Measurements from ENCODE around the gene ERC1.
"Not testable (repeated sequence)": the region's sequence is repeated elsewhere in the genome, so short reads cannot be mapped to it uniquely, and the experiment has no call there.

The ERC1 gene

DNA sequence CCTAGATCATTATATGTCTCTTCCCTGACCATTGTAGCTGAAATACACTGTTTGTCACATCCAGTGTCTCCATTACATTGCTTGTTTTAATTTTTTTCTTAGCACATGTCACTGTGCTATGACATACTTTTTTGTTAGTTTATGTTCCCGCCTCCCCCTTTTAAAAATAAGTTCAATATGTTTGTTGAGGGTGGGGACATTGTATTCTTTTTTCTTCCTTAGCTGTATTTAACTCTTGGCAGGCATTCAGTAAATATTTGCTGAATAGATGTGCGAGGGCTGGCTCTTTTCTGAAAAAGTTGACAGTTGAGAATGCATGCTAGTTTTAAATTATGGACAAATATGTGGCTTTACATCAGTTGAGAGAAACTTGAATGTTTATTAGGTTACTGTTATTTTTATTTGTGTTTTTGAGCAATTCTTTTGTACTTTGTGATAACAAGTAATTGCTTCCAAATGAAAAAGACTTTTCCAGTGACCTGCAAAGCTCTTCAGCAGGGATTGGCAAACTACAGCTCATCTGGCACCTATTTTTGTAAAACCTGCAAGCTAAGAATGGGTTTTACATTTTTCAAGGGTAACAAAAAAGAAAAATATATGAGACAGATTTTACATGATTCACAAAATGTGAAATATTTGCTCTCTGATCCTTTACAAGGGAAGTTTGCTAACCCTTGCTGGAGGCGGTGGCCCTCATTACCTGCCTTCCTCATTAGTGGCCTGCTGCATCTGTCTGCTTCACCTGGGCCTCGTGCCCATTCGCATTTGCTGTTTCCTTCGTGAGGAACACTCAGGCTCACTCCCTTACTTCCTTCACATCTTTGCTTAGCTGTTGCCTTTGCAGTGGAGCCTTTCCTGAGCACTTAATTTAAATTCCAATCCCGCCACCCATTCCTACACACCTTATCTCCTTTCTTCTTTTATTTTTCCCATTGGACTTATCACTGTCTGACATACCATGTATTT, 229.4 kb downstream of the ERC1 start:
- Histone ChIP-seq H3K36me3 (ENCODE audit: control insufficient read depth, insufficient read depth, low read length) (no peaks in the 10 kb centered on the region), H3K9ac (ENCODE audit: low read length) (no peak overlapping the region), H3K4me3 (ENCODE audit: low read depth, low read length) (no peak overlapping the region), H3K27me3 (ENCODE audit: control insufficient read depth, insufficient read depth, low read length) (no peaks in the 10 kb centered on the region), H3K9me3 (ENCODE audit: control insufficient read depth, insufficient read depth, low read depth, low read length) (no peaks in the 10 kb centered on the region), H3K4me1 (ENCODE audit: control insufficient read depth, insufficient read depth, low read length) (0 out of 2 replicates have a peak, but pooled peaks cover 6% of the 10 kb centered on the region), H3K27ac (ENCODE audit: low read depth, low read length) (no peak overlapping the region)

DNA sequence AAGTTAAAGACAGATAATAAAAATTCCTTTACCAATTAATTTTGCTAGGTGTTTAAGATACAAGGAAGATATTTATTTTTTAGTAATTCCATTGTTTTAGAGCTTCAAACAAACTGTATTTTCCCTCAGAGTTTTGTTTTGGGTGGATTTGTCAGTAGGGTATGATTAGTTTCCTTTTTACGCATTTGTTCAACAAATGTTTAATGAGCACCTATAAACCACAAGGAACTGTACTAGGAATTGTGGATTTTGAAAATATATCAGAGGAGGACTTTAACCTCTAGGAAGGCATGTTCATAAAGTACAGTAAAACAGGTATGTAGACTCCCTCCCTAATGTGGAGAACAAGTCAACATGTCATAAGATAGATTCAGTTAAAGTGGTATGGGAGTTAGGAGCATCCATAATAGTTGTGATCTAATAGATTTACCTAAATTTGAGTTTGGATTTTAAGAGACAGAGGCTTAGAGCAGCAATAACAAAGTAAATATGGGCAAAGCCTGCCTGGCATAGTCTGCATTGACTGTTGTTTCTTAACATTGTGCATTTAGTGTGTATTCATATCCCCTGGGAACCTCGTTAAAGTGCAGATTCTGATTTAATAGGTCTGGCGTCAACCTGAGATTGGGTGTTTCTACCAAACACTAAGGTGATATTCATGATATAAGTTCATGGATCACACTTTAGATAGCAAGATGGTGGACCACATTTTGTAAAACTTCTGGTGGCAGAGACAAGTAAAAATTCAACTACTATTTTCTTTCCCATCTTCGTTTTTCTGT, 232.0 kb downstream of the ERC1 start:
- no peak overlapping the region for H3K9ac ChIP-seq (ENCODE audit: low read length)
- no peaks in the 10 kb centered on the region for H3K27me3 ChIP-seq (ENCODE audit: control insufficient read depth, insufficient read depth, low read length)
- no peaks in the 10 kb centered on the region for H3K9me3 ChIP-seq (ENCODE audit: control insufficient read depth, insufficient read depth, low read depth, low read length)
- H3K36me3 ChIP-seq (ENCODE audit: control insufficient read depth, insufficient read depth, low read length), result no peaks in the 10 kb centered on the region
- no peak overlapping the region for H3K27ac ChIP-seq (ENCODE audit: low read depth, low read length)
- no peak overlapping the region for H3K4me3 ChIP-seq (ENCODE audit: low read depth, low read length)
- H3K4me1 ChIP-seq (ENCODE audit: control insufficient read depth, insufficient read depth, low read length), result no peaks in the 10 kb centered on the region

DNA sequence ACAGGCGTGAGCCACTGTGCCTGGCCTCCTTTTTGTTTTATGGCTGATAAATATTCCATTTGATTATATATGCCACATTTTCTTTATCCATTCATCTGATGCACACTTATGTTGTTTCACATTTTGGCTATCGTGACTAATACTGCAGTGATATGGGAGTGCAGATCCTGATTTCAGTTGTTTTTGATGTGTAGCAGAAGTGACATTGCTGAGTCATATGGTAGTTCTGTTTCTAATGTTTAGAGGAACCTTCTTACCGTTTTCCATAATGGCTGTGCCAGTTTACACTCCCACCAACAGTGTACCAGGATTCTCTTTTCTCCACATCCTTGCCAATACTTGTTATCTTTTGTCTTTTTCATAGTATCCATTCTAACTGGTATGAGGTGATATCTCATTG, 235.9 kb downstream of the ERC1 start:
- H3K27ac ChIP-seq (ENCODE audit: low read depth, low read length), result no peak overlapping the region
- H3K9ac ChIP-seq (ENCODE audit: low read length), result no peak overlapping the region
- H3K4me3 ChIP-seq (ENCODE audit: low read depth, low read length), result no peak overlapping the region
- no peaks in the 10 kb centered on the region for H3K27me3 ChIP-seq (ENCODE audit: control insufficient read depth, insufficient read depth, low read length)
- no peaks in the 10 kb centered on the region for H3K9me3 ChIP-seq (ENCODE audit: control insufficient read depth, insufficient read depth, low read depth, low read length)
- no peaks in the 10 kb centered on the region for H3K36me3 ChIP-seq (ENCODE audit: control insufficient read depth, insufficient read depth, low read length)
- H3K4me1 ChIP-seq (ENCODE audit: control insufficient read depth, insufficient read depth, low read length), result no peaks in the 10 kb centered on the region

DNA sequence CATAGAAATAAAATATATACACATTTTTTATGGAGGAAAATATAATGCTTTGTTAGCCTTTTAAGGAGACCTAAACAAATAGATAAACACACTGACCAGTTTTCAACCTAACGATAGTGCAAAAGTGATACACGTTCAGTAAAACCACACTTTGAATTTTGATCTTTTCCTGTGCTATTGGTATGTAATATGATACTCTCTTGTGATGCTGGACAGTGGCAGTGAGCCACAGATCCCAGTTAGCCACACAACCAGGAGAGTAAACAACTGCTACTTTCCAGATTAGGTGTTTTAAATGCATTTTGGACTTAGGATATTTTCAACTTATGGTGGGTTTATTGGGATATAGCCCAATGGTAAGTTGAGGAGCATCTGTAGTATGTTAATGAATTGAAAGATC, 243.1 kb downstream of the ERC1 start:
- Histone ChIP-seq H3K36me3 (ENCODE audit: control insufficient read depth, insufficient read depth, low read length) (no peaks in the 10 kb centered on the region), H3K9me3 (ENCODE audit: control insufficient read depth, insufficient read depth, low read depth, low read length) (no peaks in the 10 kb centered on the region), H3K4me1 (ENCODE audit: control insufficient read depth, insufficient read depth, low read length) (no peaks in the 10 kb centered on the region), H3K9ac (ENCODE audit: low read length) (no peak overlapping the region), H3K27ac (ENCODE audit: low read depth, low read length) (no peak overlapping the region), H3K27me3 (ENCODE audit: control insufficient read depth, insufficient read depth, low read length) (no peaks in the 10 kb centered on the region), H3K4me3 (ENCODE audit: low read depth, low read length) (no peak overlapping the region)

DNA sequence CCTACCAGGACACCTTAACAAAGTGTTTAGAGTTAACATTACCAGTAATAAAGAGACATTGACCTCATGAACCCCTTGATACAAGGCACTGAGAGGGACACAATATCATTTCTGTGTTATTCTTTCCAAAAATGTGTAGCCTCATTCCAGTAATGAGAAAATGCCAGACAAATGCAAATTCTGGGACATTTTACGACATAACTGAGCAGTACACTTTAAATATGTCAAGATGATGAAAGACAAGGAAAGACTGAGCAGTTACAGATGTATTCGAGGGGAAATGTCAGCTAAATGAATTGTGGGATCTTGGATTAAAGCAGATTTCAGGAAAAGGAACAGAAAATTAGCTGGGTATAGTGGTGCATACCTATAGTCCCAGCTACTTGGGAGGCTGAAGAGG, 255.6 kb downstream of the ERC1 start:
- H3K4me3 ChIP-seq (ENCODE audit: low read depth, low read length), result no peak overlapping the region
- no peaks in the 10 kb centered on the region for H3K9me3 ChIP-seq (ENCODE audit: control insufficient read depth, insufficient read depth, low read depth, low read length)
- H3K27ac ChIP-seq (ENCODE audit: low read depth, low read length), result no peak overlapping the region
- no peaks in the 10 kb centered on the region for H3K36me3 ChIP-seq (ENCODE audit: control insufficient read depth, insufficient read depth, low read length)
- H3K9ac ChIP-seq (ENCODE audit: low read length), result no peak overlapping the region
- H3K27me3 ChIP-seq (ENCODE audit: control insufficient read depth, insufficient read depth, low read length), result no peaks in the 10 kb centered on the region
- H3K4me1 ChIP-seq (ENCODE audit: control insufficient read depth, insufficient read depth, low read length), result peaks cover 25% of the 10 kb centered on the region

DNA sequence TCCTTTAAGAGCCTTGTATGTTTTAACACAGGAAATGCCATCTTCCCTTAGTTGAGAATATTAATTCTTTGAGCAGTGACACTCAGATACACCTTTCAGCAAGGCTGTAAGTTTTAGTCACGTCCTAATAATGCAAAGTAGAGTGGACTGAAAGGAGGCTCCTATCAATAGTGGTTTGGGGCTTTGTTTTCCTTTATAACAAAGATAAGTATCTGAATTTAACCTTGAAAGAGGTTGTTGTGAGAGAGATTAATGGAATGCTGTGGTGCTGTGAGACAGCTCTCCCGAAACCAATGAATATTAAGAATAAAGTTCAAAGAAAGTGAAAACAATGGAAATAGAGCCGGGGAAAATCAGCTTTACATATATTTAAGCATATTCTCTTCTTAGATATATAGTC, 259.6 kb downstream of the ERC1 start:
- Histone ChIP-seq H3K9me3 (ENCODE audit: control insufficient read depth, insufficient read depth, low read depth, low read length) (0 out of 2 replicates have a peak, but pooled peaks cover 2% of the 10 kb centered on the region), H3K27ac (ENCODE audit: low read depth, low read length) (no peak overlapping the region)

DNA sequence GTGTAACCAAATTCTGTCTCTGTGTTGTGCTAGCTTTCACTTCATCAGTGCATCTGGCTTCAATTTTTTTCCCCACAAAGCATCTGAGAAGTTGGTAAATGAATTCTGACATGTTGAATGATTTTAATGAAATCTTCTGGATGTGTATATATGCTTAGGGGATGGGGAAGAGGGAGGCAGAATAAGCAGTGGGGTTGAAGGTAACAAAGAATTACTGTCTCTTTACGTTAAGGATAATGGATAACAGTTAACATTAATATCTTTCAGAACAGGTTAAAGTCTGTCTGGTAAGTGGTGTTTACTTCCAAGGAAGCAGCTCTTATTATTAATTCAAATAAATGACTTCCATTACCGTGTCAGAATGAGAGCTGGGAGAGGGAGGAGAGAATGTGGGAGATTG, 261.7 kb downstream of the ERC1 start:
- Histone ChIP-seq H3K4me3 (ENCODE audit: low read depth, low read length) (no peak overlapping the region), H3K9ac (ENCODE audit: low read length) (no peak overlapping the region), H3K36me3 (ENCODE audit: control insufficient read depth, insufficient read depth, low read length) (no peaks in the 10 kb centered on the region), H3K27ac (ENCODE audit: low read depth, low read length) (no peak overlapping the region), H3K27me3 (ENCODE audit: control insufficient read depth, insufficient read depth, low read length) (no peaks in the 10 kb centered on the region), H3K9me3 (ENCODE audit: control insufficient read depth, insufficient read depth, low read depth, low read length) (0 out of 2 replicates have a peak, but pooled peaks cover 2% of the 10 kb centered on the region), H3K4me1 (ENCODE audit: control insufficient read depth, insufficient read depth, low read length) (peaks cover 18% of the 10 kb centered on the region)

More for the DNA sequence above, 259.6 kb downstream of the ERC1 start:
- Histone ChIP-seq H3K27me3 (ENCODE audit: control insufficient read depth, insufficient read depth, low read length) (no peaks in the 10 kb centered on the region), H3K4me3 (ENCODE audit: low read depth, low read length) (no peak overlapping the region), H3K9ac (ENCODE audit: low read length) (no peak overlapping the region), H3K4me1 (ENCODE audit: control insufficient read depth, insufficient read depth, low read length) (peaks cover 18% of the 10 kb centered on the region), H3K36me3 (ENCODE audit: control insufficient read depth, insufficient read depth, low read length) (no peaks in the 10 kb centered on the region)

DNA sequence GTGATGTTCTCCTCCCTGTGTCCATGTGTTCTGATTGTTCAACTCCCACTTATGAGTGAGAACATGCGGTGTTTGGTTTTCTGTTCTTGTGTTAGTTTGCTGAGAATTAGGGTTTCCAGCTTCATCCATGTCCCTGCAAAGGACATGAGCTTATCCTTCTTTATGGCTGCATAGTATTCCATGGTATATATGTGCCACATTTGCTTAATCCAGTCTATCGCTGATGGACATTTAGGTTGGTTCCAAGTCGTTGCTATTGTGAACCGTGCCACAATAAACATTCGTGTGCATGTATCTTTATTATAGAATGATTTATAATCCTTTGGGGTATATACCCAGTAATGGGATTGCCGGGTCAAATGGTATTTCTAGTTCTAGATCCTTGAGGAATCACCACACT, 264.1 kb downstream of the ERC1 start:
- H3K4me1 ChIP-seq (ENCODE audit: control insufficient read depth, insufficient read depth, low read length); H3K27ac ChIP-seq (ENCODE audit: low read depth, low read length); H3K36me3 ChIP-seq (ENCODE audit: control insufficient read depth, insufficient read depth, low read length); H3K9ac ChIP-seq (ENCODE audit: low read length); H3K27me3 ChIP-seq (ENCODE audit: control insufficient read depth, insufficient read depth, low read length); H3K4me3 ChIP-seq (ENCODE audit: low read depth, low read length); H3K9me3 ChIP-seq (ENCODE audit: control insufficient read depth, insufficient read depth, low read depth, low read length): not testable (repeated sequence)

DNA sequence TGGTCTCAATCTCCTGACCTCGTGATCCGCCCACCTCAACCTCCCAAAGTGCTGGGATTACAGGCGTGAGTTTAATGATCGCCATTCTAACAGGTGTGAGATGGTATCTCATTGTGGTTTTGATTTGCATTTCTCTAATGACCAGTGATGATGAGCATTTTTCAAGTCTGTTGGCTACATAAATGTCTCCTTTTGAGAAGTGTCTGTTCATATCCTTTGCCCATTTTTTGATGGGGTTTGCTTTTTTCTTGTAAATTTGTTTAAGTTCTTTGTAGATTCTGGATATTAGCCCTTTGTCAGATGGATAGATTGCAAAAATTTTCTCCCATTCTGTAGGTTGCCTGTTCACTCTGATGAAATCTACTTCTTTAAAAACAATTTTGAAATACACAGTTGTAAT, 264.8 kb downstream of the ERC1 start:
- H3K4me3 ChIP-seq (ENCODE audit: low read depth, low read length); H3K27ac ChIP-seq (ENCODE audit: low read depth, low read length); H3K9ac ChIP-seq (ENCODE audit: low read length); H3K36me3 ChIP-seq (ENCODE audit: control insufficient read depth, insufficient read depth, low read length); H3K9me3 ChIP-seq (ENCODE audit: control insufficient read depth, insufficient read depth, low read depth, low read length); H3K27me3 ChIP-seq (ENCODE audit: control insufficient read depth, insufficient read depth, low read length); H3K4me1 ChIP-seq (ENCODE audit: control insufficient read depth, insufficient read depth, low read length): not testable (repeated sequence)

DNA sequence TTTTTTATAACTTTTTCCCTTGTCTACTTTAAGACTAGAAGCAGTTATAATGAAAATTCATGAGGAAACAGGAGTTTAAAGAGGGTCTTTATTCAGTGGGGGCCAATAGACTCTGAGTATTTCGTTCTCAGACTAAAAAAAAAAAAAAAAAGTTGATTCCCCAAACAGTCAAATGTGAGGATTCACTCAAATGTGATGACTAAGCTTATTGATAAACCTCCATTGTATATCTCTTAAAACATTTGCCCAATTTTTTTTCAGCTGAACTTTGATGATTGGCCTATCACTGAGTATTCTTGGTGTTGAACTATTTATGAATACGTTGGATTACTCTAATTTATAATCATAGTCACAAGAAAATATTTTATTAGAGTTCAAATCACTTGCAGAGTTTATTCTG, 265.3 kb downstream of the ERC1 start:
- H3K27ac ChIP-seq (ENCODE audit: low read depth, low read length), result no peak overlapping the region
- H3K4me3 ChIP-seq (ENCODE audit: low read depth, low read length), result no peak overlapping the region
- no peaks in the 10 kb centered on the region for H3K36me3 ChIP-seq (ENCODE audit: control insufficient read depth, insufficient read depth, low read length)
- H3K4me1 ChIP-seq (ENCODE audit: control insufficient read depth, insufficient read depth, low read length), result no peaks in the 10 kb centered on the region; the same call in 1 of the 2 replicates
- H3K9me3 ChIP-seq (ENCODE audit: control insufficient read depth, insufficient read depth, low read depth, low read length), result 0 out of 2 replicates have a peak, but pooled peaks cover 2% of the 10 kb centered on the region
- H3K9ac ChIP-seq (ENCODE audit: low read length), result no peak overlapping the region
- no peaks in the 10 kb centered on the region for H3K27me3 ChIP-seq (ENCODE audit: control insufficient read depth, insufficient read depth, low read length)

DNA sequence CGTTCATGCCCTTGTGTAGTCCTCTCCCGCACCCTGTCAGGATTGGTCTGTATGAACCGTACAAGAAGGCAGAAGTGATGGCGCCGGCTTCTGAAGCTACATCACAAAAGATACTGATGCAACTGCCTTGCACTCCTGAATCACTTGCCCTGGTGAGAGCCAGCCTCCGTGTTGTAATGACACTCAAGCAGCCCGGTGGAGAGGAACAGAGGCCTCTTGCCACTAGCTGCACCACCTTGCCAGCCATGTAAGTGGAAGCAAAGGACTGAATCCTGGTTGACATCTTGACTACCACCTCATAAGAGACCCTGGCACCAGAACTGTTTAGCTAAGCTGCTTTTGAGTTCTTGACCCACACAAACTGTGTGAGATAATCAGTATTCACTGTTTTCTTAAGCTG, 266.0 kb downstream of the ERC1 start:
- no peak overlapping the region for H3K27ac ChIP-seq (ENCODE audit: low read depth, low read length)
- H3K4me3 ChIP-seq (ENCODE audit: low read depth, low read length), result no peak overlapping the region
- H3K27me3 ChIP-seq (ENCODE audit: control insufficient read depth, insufficient read depth, low read length), result no peaks in the 10 kb centered on the region
- H3K36me3 ChIP-seq (ENCODE audit: control insufficient read depth, insufficient read depth, low read length), result no peaks in the 10 kb centered on the region
- H3K4me1 ChIP-seq (ENCODE audit: control insufficient read depth, insufficient read depth, low read length), result no peaks in the 10 kb centered on the region
- H3K9ac ChIP-seq (ENCODE audit: low read length), result no peak overlapping the region
- 0 out of 2 replicates have a peak, but pooled peaks cover 2% of the 10 kb centered on the region for H3K9me3 ChIP-seq (ENCODE audit: control insufficient read depth, insufficient read depth, low read depth, low read length)

Data from HUES6 (cell line).